ENCODE data around the gene SNX21.
"Not testable (repeated sequence)": the region's sequence is repeated elsewhere in the genome, so short reads cannot be mapped to it uniquely, and the experiment has no call there.

SNX21 gene
- 1.1 to 3.1 (median 1.2) reads per million in 3 experiments for total RNA-seq

- DNase-seq: peak; percentile 18
Measured at GRCh38 chr20:45833030-45833882, at the start of gene SNX21. TSS of gene SNX21 (plus strand) at chr20:45833799. CDS start at chr20:45833920, 121 bp downstream.

GRCh38 chr20:45788351-45788750 is 45.2 kb upstream of the SNX21 start:
- no peak for DNase-seq

- no peak for DNase-seq
Measured at GRCh38 chr20:45792317-45793118, 41.1 kb upstream of the SNX21 start.

- DNase-seq: no peak
Measured at GRCh38 chr20:45796337-45797065, 37.1 kb upstream of the SNX21 start.

- not testable (repeated sequence) for DNase-seq
Measured at GRCh38 chr20:45797510-45797909, 36.1 kb upstream of the SNX21 start.

GRCh38 chr20:45797955-45798354 is 35.6 kb upstream of the SNX21 start:
- DNase-seq: not testable (repeated sequence)

GRCh38 chr20:45798935-45799642 is 34.5 kb upstream of the SNX21 start:
- DNase-seq: peak; percentile 60

- no peak for DNase-seq
Measured at GRCh38 chr20:45801851-45802250, 31.7 kb upstream of the SNX21 start.

GRCh38 chr20:45810191-45810970 is 23.2 kb upstream of the SNX21 start:
- no peak for DNase-seq

GRCh38 chr20:45812157-45813005 is 21.2 kb upstream of the SNX21 start, which contains the start of gene UBE2C:
TSS of gene UBE2C (plus strand) at chr20:45812644. CDS start at chr20:45812696, 52 bp downstream.
- peak; percentile 94 for DNase-seq

GRCh38 chr20:45813006-45813340 is 20.6 kb upstream of the SNX21 start:
- DNase-seq: no peak

GRCh38 chr20:45813489-45813888 is 20.1 kb upstream of the SNX21 start:
- DNase-seq: no peak

GRCh38 chr20:45814314-45814713 is 19.3 kb upstream of the SNX21 start:
- DNase-seq: no peak

GRCh38 chr20:45816951-45817350 is 16.6 kb upstream of the SNX21 start:
- no peak for DNase-seq

- DNase-seq: no peak
Measured at GRCh38 chr20:45817376-45818194, 16.0 kb upstream of the SNX21 start.

- no peak for DNase-seq
Measured at GRCh38 chr20:45818239-45818638, 15.4 kb upstream of the SNX21 start.

GRCh38 chr20:45819466-45819865 is 14.1 kb upstream of the SNX21 start:
- no peak for DNase-seq

- no peak for DNase-seq
Measured at GRCh38 chr20:45821947-45822346, 11.7 kb upstream of the SNX21 start.

- no peak for DNase-seq
Measured at GRCh38 chr20:45822857-45823256, 10.7 kb upstream of the SNX21 start.
